IMR-90 (cell line): ENCODE measurements around the gene IL6ST. TPM values are rescaled to one million over a fixed set of nuclear protein-coding genes. Genes with fewer than 3 reads are reported as not detected.
A peak's percentile ranks its signal among the peaks of the same experiment; 100 is the strongest.

Experiments
- ATAC-seq: fragments of 200-7000 bp; cut with Tn5 transposase; 2 replicates; pipeline ENCODE4 v1.9.1; 2020; ENCODE audit warnings: low read depth, mild to moderate bottlenecking, moderate library complexity
- BruUV-seq: library from RNA; stranded (reverse); fragments of 400-500 nt; replicated peaks from 2 replicates; lab custom pipeline; 2021; lab: Mats Ljungman, UMichigan
- CTCF ChIA-PET: fragments of 300-600 bp; formaldehyde crosslinking; extraction: SDS; loops from one replicate; lab custom pipeline; 2021; ENCODE audit warnings: antibody characterized with exemption; lab: Yijun Ruan, JAX
- POLR2A ChIA-PET: fragments of 300-600 bp; sonication (Branson Sonifier 250); formaldehyde crosslinking; loops from one replicate; lab custom pipeline; 2022; ENCODE audit warnings: antibody characterized with exemption; ENCODE audit not compliant: unreplicated experiment; lab: Charles Lee
- DNase-seq: peaks from one replicate; pipeline ENCODE4 v3.0.0; 2013
- H2AFZ ChIP-seq: replicated peaks from 2 replicates; pipeline ENCODE3; 2013; ENCODE audit warnings: low read length, mild to moderate bottlenecking; ENCODE audit not compliant: poor library complexity
- H2AK5ac ChIP-seq: 2 replicates; pipeline ENCODE4 v1.6.1; 2013; ENCODE audit warnings: low read depth, low read length, inconsistent platforms
- H2AK9ac ChIP-seq: replicated peaks from 2 replicates; pipeline ENCODE3; 2013; ENCODE audit warnings: mild to moderate bottlenecking, low read depth, low read length, moderate library complexity; ENCODE audit not compliant: poor library complexity
- H2BK120ac ChIP-seq: 2 replicates; pipeline ENCODE4 v1.6.1; 2013; ENCODE audit warnings: low read depth, low read length, inconsistent platforms
- H2BK15ac ChIP-seq: 3 replicates; pipeline ENCODE4 v1.6.1; 2013; ENCODE audit warnings: low read depth, low read length, inconsistent platforms
- H2BK20ac ChIP-seq: 2 replicates; pipeline ENCODE4 v1.6.1; 2013; ENCODE audit warnings: low read depth, mild to moderate bottlenecking, inconsistent platforms, low read length, moderate library complexity
- H2BK5ac ChIP-seq: 2 replicates; pipeline ENCODE4 v1.6.1; 2013; ENCODE audit warnings: mild to moderate bottlenecking, low read depth, low read length, inconsistent platforms; ENCODE audit not compliant: poor library complexity, severe bottlenecking
- H3K14ac ChIP-seq: replicated peaks from 2 replicates; pipeline ENCODE4 v1.6.1; 2013; ENCODE audit warnings: low read depth, low read length, inconsistent platforms
- H3K18ac ChIP-seq: 2 replicates; pipeline ENCODE4 v1.6.1; 2013; ENCODE audit warnings: low read depth, low read length, control low read depth
- H3K23ac ChIP-seq: 2 replicates; pipeline ENCODE4 v1.6.1; 2013; ENCODE audit warnings: low read depth, low read length, inconsistent platforms
- H3K27ac ChIP-seq: 2 replicates; pipeline ENCODE4 v1.5.1; 2013; ENCODE audit warnings: mild to moderate bottlenecking, control low read depth, low read length; ENCODE audit not compliant: insufficient read depth
- H3K27me3 ChIP-seq: 2 replicates; pipeline ENCODE4 v1.6.1; 2013; ENCODE audit warnings: low read length; ENCODE audit not compliant: control insufficient read depth, insufficient read depth
- H3K36me3 ChIP-seq: 2 replicates; pipeline ENCODE4 v1.6.1; 2013; ENCODE audit warnings: low read length, mixed read lengths; ENCODE audit not compliant: control insufficient read depth, insufficient read depth
- H3K4ac ChIP-seq: 2 replicates; pipeline ENCODE4 v1.6.1; 2013; ENCODE audit warnings: low read depth, low read length, inconsistent platforms
- H3K4me1 ChIP-seq: 2 replicates; pipeline ENCODE4 v1.6.1; 2013; ENCODE audit warnings: low read length, mixed read lengths; ENCODE audit not compliant: control insufficient read depth, insufficient read depth
- H3K4me2 ChIP-seq: 2 replicates; pipeline ENCODE4 v1.6.1; 2013; ENCODE audit warnings: low read depth, mild to moderate bottlenecking, control low read depth, low read length, moderate library complexity
- H3K4me3 ChIP-seq: 2 replicates; pipeline ENCODE4 v1.5.1; 2013; ENCODE audit warnings: low read depth, mild to moderate bottlenecking, control low read depth, low read length, moderate library complexity; ENCODE audit not compliant: insufficient read depth
- H3K56ac ChIP-seq: 2 replicates; pipeline ENCODE4 v1.6.1; 2013; ENCODE audit warnings: low read length, inconsistent platforms; ENCODE audit not compliant: insufficient read depth; ENCODE audit errors: extremely low read depth
- H3K79me1 ChIP-seq, 2 experiments: 2 replicates each; pipeline ENCODE4 v1.6.1; 2013; ENCODE audit warnings: low read length in 2 of 2, inconsistent platforms in 1 of 2, low read depth in 1 of 2
- H3K9ac ChIP-seq: 2 replicates; pipeline ENCODE4 v1.6.1; 2013; ENCODE audit warnings: low read depth, low read length, control low read depth
- H3K9me1 ChIP-seq: 2 replicates; pipeline ENCODE4 v1.6.1; 2013; ENCODE audit warnings: low read length, inconsistent platforms; ENCODE audit not compliant: insufficient read depth
- H3K9me3 ChIP-seq: 2 replicates; pipeline ENCODE4 v1.6.1; 2013; ENCODE audit warnings: low read length; ENCODE audit not compliant: control insufficient read depth, insufficient read depth
- H4K20me1 ChIP-seq: 2 replicates; pipeline ENCODE4 v1.6.1; 2013; ENCODE audit warnings: low read length, inconsistent platforms; ENCODE audit not compliant: insufficient read depth
- H4K5ac ChIP-seq: 2 replicates; pipeline ENCODE4 v1.6.1; 2013; ENCODE audit warnings: mild to moderate bottlenecking, low read depth, low read length, control low read depth
- H4K8ac ChIP-seq, 2 experiments: 2 replicates each; pipeline ENCODE4 v1.6.1; 2013; ENCODE audit warnings: low read depth in 2 of 2, low read length in 2 of 2, control low read depth in 1 of 2, inconsistent platforms in 1 of 2
- H4K91ac ChIP-seq: 2 replicates; pipeline ENCODE4 v1.6.1; 2013; ENCODE audit warnings: low read depth, low read length, inconsistent platforms; ENCODE audit not compliant: insufficient read depth
- BHLHE40 ChIP-seq: fragments of 150-350 bp; IDR thresholded peaks from 2 replicates; pipeline ENCODE4 v1.6.1; 2016; ENCODE audit warnings: mild to moderate bottlenecking, low read depth, low read length
- CHD1 ChIP-seq: IDR thresholded peaks from 2 replicates; pipeline ENCODE4 v1.6.1; 2012; ENCODE audit warnings: low read depth, low read length, improper control_type of control experiment
- MAZ ChIP-seq: IDR thresholded peaks from 2 replicates; pipeline ENCODE4 v1.6.1; 2012; ENCODE audit warnings: low read depth, mild to moderate bottlenecking, low read length, improper control_type of control experiment, moderate library complexity, borderline replicate concordance
- MXI1 ChIP-seq: IDR thresholded peaks from 2 replicates; pipeline ENCODE4 v1.6.1; 2012; ENCODE audit warnings: low read depth, mild to moderate bottlenecking, low read length, moderate library complexity, borderline replicate concordance
- NFE2L2 ChIP-seq: fragments of 150-350 bp; IDR thresholded peaks from 2 replicates; pipeline ENCODE4 v1.6.1; 2016; ENCODE audit warnings: low read depth, mild to moderate bottlenecking, low read length
- RCOR1 ChIP-seq: IDR thresholded peaks from 2 replicates; pipeline ENCODE4 v1.6.1; 2012; ENCODE audit warnings: mild to moderate bottlenecking, low read length, improper control_type of control experiment; ENCODE audit not compliant: insufficient replicate concordance
- RFX5 ChIP-seq: IDR thresholded peaks from 2 replicates; pipeline ENCODE4 v1.8.0; 2012; ENCODE audit warnings: low read depth, mild to moderate bottlenecking, low read length, moderate library complexity
- SMC3 ChIP-seq: fragments of 150-350 bp; IDR thresholded peaks from 2 replicates; pipeline ENCODE4 v1.6.1; 2016; ENCODE audit warnings: low read depth, mild to moderate bottlenecking, antibody characterized with exemption, low read length, moderate library complexity
- WGBS, 2 experiments: methylation state at CpG; one replicate each; pipeline versions ENCODE4 v1.1.5 to v1.1.7; 2013; ENCODE audit warnings: missing lambda C conversion rate in 2 of 2; ENCODE audit not compliant: insufficient read length in 1 of 2; ENCODE audit errors: extremely low coverage in 2 of 2; 5-methylcytosine and 5-hydroxymethylcytosine counted together
- dilution Hi-C: fragments of 300-500 bp; cut with HindIII; formaldehyde crosslinking; loops from one replicate; pipeline ENCODE4 v1.14.3; 2018; ENCODE audit warnings: low sequenced_read_pairs; ENCODE audit not compliant: unreplicated experiment
- in situ Hi-C: fragments of 300-500 bp; cut with MboI; formaldehyde crosslinking; loops from 3 replicates; pipeline ENCODE4 v1.14.3; 2019; ENCODE audit warnings: low sequenced_read_pairs, inconsistent platforms, mixed read lengths
- intact Hi-C: fragments of 100-400 bp; cut with micrococcal nuclease; formaldehyde crosslinking; loops from 2 replicates; pipeline ENCODE4 v1.10.0; 2022
- polyA plus RNA-seq, 3 experiments: library from polyadenylated mRNA; depleted of rRNA; stranded (reverse); fragments of >200 nt; gene quantifications; 2 replicates each; pipeline ENCODE4 v1.2.3, GENCODE V29; 2012; ENCODE audit warnings: low replicate concordance in 1 of 3
- total RNA-seq: library from RNA; depleted of rRNA; stranded (reverse); fragments of >200 nt; gene quantifications from 2 replicates; pipeline ENCODE4 v1.2.3, GENCODE V29; 2012
- TF ChIP-seq, protein P1 (sequence below): fragments of 150-350 bp; IDR thresholded peaks from 2 replicates; pipeline ENCODE4 v1.6.1; 2017; ENCODE audit warnings: mild to moderate bottlenecking, antibody characterized with exemption, low read length, low read depth
- TF ChIP-seq, protein P2 (sequence below): fragments of 150-350 bp; IDR thresholded peaks from 2 replicates; pipeline ENCODE4 v1.6.1; 2016; ENCODE audit warnings: low read depth, mild to moderate bottlenecking, low read length, moderate library complexity, borderline replicate concordance
- TF ChIP-seq, protein P3 (sequence below): conservative IDR thresholded peaks from 2 replicates; pipeline ENCODE4 v1.5.1; 2012; ENCODE audit warnings: mild to moderate bottlenecking, low read depth, low read length, improper control_type of control experiment

The IL6ST gene
- total and polyA plus RNA-seq, 2 of the 4 experiments (the other 2 are of a cell fraction) = 90.6 to 506 TPM

DNA sequence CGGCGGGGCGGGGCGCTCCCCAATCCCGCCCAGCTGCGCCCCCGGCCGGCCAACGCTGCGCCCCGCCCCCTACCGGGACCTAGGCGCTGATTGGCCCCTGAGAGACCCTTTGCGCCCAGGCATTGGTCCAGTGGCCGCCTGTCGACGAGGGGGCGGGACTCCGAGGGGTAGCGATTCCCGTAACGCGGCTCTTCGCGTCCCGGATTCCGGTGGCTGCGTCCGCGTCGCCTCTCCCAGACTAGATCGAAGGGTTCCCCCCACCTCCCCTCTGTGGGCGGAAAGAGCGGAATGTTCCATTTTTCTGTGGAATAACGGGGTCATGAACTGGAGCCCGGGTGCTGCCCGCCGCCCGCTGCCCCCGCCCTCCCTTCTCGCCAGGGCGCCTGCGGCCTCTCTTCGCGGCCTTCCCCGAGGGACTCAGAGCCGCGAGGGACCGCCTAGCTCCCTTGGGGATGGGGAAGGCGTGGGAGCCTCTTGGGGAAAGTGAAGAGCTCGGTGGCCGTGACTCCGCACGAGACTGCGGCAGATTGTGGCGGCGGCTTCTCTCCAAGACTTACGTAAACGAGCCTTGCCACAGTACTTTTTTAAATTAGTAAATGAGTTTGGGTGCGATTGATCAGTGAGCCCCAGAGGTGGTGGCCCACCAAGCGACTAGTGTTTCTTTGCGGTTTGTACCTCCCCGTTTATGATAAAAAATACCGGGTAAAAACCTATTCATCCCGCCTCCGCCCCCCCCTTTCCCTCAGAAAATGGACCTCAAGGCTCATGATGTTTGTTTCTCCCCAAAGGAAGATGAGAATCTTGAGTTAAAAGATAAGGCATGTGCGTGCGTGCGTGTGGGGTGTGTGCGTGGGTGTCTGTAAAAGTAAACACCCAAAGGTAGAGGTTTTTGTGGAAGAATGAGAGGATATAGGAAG lies 493 bp upstream of the IL6ST start:
- Histone ChIP-seq H3K4me1 (peaks cover 2% of the 10 kb centered on the region; the same call in 1 of the 2 replicates), H2BK5ac (peak overlapping the region; percentile 96), H2BK120ac (peak overlapping the region; percentile 78), H2BK15ac (peak overlapping the region; percentile 51; the same call in 2 of the 3 replicates), H3K79me1 (peaks cover 13 to 41% of the 10 kb centered on the region in 2 experiments), H3K14ac (peak overlapping the region; percentile 99), H3K27me3 (no peaks in the 10 kb centered on the region), H2AK9ac (peak overlapping the region; percentile 98), H2AK5ac (peak overlapping the region; percentile 93), H3K18ac (peak overlapping the region; percentile 89), H3K27ac (peak overlapping the region; percentile 100), H2BK20ac (peak overlapping the region; percentile 69), H3K4ac (peak overlapping the region; percentile 94), H3K23ac (peak overlapping the region; percentile 99), H3K9me1 (0 out of 2 replicates have a peak, but pooled peaks cover 2% of the 10 kb centered on the region), H4K20me1 (peaks cover 24% of the 10 kb centered on the region), H4K8ac (peak overlapping the region; percentile 90 to 93), H2AFZ (peak overlapping the region; percentile 93), H4K91ac (peak overlapping the region; percentile 92), H3K56ac (peak overlapping the region; percentile 99), H4K5ac (peak overlapping the region; percentile 83), H3K4me3 (peak overlapping the region; percentile 89), H3K9ac (peak overlapping the region; percentile 98), H3K4me2 (peak overlapping the region; percentile 89), H3K36me3 (no peaks in the 10 kb centered on the region), H3K9me3 (no peaks in the 10 kb centered on the region)
- ATAC-seq (peak; percentile 96), DNase-seq (peak; percentile 96)
- in situ Hi-C loops = loop anchor here (5.0 kb wide), 1 partner anchor 202 kb away; no protein-coding TSS in a partner anchor
- intact Hi-C loops = loop anchor here (1.0 to 5.0 kb wide), 4 partner anchors 57 to 264 kb away; no protein-coding TSS in a partner anchor
- TSS peak; percentile 67 for BruUV-seq
- ChIA-PET POLR2A (interaction anchor here (0.6 to 1.0 kb wide), 3 partner anchors 26 to 193 kb away, joined by 3 read pairs; no protein-coding TSS in a partner anchor), CTCF (no interaction called here)
- 0% methylated on average over 3 of the region's 70 CpGs; no CpG with 5 or more reads in 1 of the 2 experiments for WGBS, 2 experiments
- dilution Hi-C loops = no loop called here
- TF ChIP-seq, protein P1, sequence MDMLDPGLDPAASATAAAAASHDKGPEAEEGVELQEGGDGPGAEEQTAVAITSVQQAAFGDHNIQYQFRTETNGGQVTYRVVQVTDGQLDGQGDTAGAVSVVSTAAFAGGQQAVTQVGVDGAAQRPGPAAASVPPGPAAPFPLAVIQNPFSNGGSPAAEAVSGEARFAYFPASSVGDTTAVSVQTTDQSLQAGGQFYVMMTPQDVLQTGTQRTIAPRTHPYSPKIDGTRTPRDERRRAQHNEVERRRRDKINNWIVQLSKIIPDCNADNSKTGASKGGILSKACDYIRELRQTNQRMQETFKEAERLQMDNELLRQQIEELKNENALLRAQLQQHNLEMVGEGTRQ = no peak
- TF ChIP-seq CHD1 (no peak), SMC3 (no peak), MAZ (peak; percentile 69; the same call in 1 of the 2 replicates), RCOR1 (no peak), MXI1 (peak; percentile 41; the same call in 1 of the 2 replicates), NFE2L2 (no peak), BHLHE40 (peak; percentile 92), RFX5 (no peak)
- TF ChIP-seq, protein P2, sequence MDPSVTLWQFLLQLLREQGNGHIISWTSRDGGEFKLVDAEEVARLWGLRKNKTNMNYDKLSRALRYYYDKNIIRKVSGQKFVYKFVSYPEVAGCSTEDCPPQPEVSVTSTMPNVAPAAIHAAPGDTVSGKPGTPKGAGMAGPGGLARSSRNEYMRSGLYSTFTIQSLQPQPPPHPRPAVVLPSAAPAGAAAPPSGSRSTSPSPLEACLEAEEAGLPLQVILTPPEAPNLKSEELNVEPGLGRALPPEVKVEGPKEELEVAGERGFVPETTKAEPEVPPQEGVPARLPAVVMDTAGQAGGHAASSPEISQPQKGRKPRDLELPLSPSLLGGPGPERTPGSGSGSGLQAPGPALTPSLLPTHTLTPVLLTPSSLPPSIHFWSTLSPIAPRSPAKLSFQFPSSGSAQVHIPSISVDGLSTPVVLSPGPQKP = no peak
- TF ChIP-seq, protein P3, sequence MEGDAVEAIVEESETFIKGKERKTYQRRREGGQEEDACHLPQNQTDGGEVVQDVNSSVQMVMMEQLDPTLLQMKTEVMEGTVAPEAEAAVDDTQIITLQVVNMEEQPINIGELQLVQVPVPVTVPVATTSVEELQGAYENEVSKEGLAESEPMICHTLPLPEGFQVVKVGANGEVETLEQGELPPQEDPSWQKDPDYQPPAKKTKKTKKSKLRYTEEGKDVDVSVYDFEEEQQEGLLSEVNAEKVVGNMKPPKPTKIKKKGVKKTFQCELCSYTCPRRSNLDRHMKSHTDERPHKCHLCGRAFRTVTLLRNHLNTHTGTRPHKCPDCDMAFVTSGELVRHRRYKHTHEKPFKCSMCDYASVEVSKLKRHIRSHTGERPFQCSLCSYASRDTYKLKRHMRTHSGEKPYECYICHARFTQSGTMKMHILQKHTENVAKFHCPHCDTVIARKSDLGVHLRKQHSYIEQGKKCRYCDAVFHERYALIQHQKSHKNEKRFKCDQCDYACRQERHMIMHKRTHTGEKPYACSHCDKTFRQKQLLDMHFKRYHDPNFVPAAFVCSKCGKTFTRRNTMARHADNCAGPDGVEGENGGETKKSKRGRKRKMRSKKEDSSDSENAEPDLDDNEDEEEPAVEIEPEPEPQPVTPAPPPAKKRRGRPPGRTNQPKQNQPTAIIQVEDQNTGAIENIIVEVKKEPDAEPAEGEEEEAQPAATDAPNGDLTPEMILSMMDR = 0 out of 2 replicates have a peak, but pooled peaks have one; percentile 22
